ENCODE results near the gene OR4A15.
A peak's percentile ranks its signal among the peaks of the same experiment; 100 is the strongest.

Gene OR4A15

DNA sequence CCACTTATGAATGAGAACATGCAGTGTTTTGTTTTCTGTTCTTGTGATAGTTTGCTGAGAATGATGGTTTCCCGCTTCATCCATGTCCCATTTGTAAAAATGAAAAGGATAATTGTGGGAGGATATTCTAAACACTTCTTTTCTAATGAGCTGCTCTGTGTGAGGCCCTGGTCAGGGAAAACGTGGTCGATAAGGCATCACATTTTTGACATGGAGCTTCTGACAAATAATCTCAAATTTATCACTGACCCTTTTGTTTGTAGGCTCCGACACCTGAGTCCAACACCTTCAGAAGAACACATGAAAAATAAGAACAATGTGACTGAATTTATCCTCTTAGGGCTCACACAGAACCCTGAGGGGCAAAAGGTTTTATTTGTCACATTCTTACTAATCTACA, at the start of gene OR4A15:
Gene OR4A15, plus strand, starts transcription at position 301 of the 400 bp plus-strand sequence. Its CDS starts 0 bp downstream, at position 301.
- DNase-seq, result no peak

DNA sequence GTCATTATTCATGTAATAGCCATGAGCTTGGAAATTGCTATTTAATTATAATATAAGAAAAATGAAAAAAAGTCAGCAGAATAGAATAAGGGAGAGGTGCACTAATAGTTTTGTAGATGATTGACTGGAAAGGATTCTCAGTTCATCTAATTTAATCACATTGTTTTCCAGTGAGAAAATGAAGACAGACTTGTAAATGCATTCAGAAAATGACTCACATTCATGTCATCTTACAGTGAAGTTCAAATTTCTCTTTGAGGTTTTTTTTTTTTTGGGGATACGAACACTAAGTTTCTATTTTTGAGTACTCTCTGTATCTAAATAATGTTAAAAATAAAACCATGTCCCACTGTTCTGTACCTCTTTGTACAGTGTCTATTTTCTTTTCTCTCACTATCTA, 43.3 kb upstream of the OR4A15 start:
- no peak for DNase-seq

DNA sequence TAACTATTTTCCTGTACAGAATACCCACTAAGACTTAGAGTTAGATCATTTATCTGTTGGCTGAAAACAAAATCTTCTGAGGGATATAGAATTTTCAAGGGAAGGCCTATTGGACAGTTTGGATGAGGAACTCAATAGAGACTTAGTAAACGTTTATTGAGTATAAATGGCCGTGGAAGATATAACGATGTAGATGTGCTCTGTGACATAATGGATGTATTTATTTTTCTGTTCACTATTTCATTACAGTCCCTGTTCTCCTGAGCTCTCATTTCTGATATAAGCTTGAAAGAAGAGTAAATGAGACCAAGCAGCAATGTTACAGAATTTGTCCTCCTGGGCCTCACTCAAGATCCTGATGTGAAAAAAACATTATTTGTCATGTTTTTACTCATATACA, 24.9 kb upstream of the OR4A15 start, which contains the start of gene OR4A16:
Gene OR4A16, plus strand, starts transcription at position 301 of the 400 bp plus-strand sequence. Its CDS starts 0 bp downstream, at position 301.
- no peak for DNase-seq

DNA sequence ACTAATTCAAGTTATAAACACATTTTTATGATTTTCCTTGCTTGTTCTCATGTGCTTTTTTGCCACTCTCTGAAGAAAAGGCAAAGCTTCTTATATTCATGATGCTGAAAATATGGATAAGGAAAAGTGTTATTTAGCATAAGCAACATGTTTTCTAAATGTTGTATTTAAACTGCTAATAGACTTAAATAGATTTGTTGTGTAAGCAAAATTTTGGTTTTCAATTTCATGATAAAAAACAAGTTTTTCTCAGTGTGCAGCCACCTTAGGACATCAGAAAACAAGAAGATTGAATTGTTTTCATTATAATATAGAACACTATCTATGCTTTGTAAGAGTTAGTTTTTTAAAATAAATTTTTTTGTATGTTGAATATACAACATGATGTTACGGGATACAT, 22.5 kb upstream of the OR4A15 start:
- no peak for DNase-seq

DNA sequence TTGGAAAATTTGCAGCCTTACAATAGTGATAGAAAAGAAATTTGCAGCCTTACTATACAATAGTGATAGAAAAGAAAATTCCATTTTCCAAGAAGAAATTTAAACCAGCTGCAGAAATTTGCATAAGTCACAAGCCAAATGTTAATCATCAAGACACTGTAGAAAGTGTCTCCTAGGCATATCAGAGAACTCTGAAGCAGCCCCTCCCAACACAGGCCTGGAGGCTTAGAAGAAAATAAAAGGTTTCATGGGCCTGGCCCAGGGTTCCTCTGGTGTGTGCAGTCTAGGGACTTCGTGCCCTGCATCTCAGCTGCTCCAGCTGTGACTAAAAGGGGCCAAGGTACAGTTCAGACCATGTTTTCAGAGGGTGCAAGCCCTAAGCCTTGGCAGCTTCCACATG, 18.7 kb upstream of the OR4A15 start:
- DNase-seq, result no peak

DNA sequence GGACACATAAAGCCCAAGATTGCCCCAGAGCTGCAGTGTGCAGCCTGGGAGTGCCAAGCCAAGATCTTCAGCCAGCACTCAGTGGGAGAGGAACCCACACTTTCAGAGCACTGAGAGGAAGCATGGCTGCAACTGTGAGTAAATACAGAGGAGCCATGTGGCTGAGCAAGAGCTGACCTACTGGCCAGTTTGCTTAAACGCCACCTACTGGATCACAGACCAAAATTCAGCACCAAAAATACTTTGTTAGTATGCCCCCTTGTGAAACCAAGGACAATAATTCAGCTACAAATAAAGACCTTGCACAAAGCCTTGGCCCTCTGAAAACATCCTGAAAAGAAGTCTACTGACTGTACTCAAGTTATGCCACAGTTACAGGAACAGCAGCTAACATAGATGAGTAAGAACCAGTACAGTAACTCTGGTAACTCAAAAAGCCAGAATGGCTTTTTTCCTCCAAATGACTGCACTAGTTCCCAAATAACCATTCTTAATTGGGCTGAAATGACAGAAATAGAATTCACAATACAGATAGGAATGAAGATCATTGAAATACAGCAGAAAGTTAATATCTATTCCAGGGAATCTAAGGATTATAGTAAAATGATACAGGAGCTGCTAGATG, 10.1 kb upstream of the OR4A15 start:
- DNase-seq, result peak in 1 of 2 experiments; percentile 42

DNA sequence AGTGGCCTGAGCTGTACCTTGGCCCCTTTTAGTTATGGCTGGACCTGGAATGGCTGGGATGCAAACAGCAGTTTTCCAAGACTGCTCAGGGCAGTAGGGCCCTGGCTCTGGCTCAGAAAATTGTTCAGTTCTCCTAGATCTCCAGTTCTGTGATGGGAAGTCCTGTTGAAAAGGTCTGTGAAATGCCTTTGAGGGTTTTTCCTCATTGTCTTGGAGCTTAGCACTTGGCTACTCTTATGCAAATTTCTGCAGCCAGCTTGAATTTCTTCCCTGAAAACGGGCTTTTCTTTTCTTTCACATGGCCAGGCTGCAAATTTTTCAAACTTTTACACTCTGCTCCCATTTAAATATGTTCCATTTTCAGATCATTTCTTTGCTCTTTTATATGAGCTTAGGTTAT, 33.2 kb downstream of the OR4A15 start:
- no peak for DNase-seq
